B cell (primary cell): ENCODE data around the gene IGF1. TPM values are rescaled to one million over a fixed set of nuclear protein-coding genes. Genes with fewer than 3 reads are reported as not detected.

Experiments
- ATAC-seq: fragments of 200-7000 bp; cut with Tn5 transposase; one replicate; pipeline ENCODE4 v1.10.0; 2021; ENCODE audit warnings: low read depth, mild to moderate bottlenecking, moderate number of reproducible peaks, moderate library complexity
- CTCF ChIA-PET: fragments of 350-600 bp; sonication (Branson Sonifier 250); formaldehyde crosslinking; loops from one replicate; lab custom pipeline; 2021; ENCODE audit warnings: antibody characterized with exemption, inconsistent platforms; lab: Charles Lee
- POLR2A ChIA-PET: fragments of 350-600 bp; sonication (Branson Sonifier 250); formaldehyde crosslinking; loops from one replicate; lab custom pipeline; 2021; ENCODE audit warnings: antibody characterized with exemption; lab: Charles Lee
- DNase-seq: peaks from one replicate; pipeline ENCODE4 v3.0.0; 2013
- H2AFZ ChIP-seq: 2 replicates; pipeline ENCODE4 v1.6.1; 2012; ENCODE audit warnings: mild to moderate bottlenecking, low read depth, low read length; ENCODE audit not compliant: insufficient read depth, poor library complexity, severe bottlenecking
- H3K27ac ChIP-seq, 2 donors: 1 replicate in 1 of 2; 2 replicates in 1 of 2; pipeline ENCODE4 v1.5.1; 2012 to 2013; ENCODE audit warnings: low read length in 2 of 2, mild to moderate bottlenecking in 2 of 2, moderate library complexity in 1 of 2
- H3K27me3 ChIP-seq, 4 experiments: fragments of 200-600 bp in 1 of 4; sonication (generic) in 1 of 4; replicated peaks in 1 of 4; 1 replicate in 2 of 4; 2 replicates in 2 of 4; pipeline versions ENCODE4 v1.6.1 to v1.7.0; 2013 to 2016; ENCODE audit warnings: low read length in 3 of 4, mild to moderate bottlenecking in 2 of 4, mixed read lengths in 1 of 4, moderate library complexity in 1 of 4; ENCODE audit not compliant: insufficient read depth in 4 of 4, control insufficient read depth in 3 of 4; ENCODE audit errors: control extremely low read depth in 1 of 4
- H3K36me3 ChIP-seq, 2 experiments: replicated peaks in 1 of 2; 1 replicate in 1 of 2; 2 replicates in 1 of 2; pipeline versions ENCODE4 v1.6.1 to v1.7.1; 2013; ENCODE audit warnings: low read length in 1 of 2; ENCODE audit not compliant: insufficient read depth in 2 of 2, control insufficient read depth in 1 of 2; ENCODE audit errors: control extremely low read depth in 1 of 2, extremely low read depth in 1 of 2
- H3K4me1 ChIP-seq, 2 donors: fragments of 200-600 bp in 1 of 2; sonication (generic) in 1 of 2; 1 replicate in 1 of 2; 2 replicates in 1 of 2; pipeline versions ENCODE4 v1.5.1 to v1.6.1; 2013 to 2017; ENCODE audit warnings: low read length in 2 of 2; ENCODE audit not compliant: control insufficient read depth in 2 of 2, insufficient read depth in 2 of 2
- H3K4me2 ChIP-seq: replicated peaks from 2 replicates; pipeline ENCODE3; 2012; ENCODE audit warnings: mild to moderate bottlenecking, low read depth, low read length; ENCODE audit not compliant: poor library complexity, severe bottlenecking
- H3K4me3 ChIP-seq, 5 experiments: fragments of 200-600 bp in 1 of 5; sonication (generic) in 1 of 5; 1 replicate in 3 of 5; 2 replicates in 2 of 5; pipeline versions ENCODE4 v1.5.1 to v1.7.0; 2011 to 2016; ENCODE audit warnings: low read length in 4 of 5, mild to moderate bottlenecking in 4 of 5, low read depth in 2 of 5, control low read depth in 1 of 5, moderate library complexity in 1 of 5; ENCODE audit not compliant: insufficient read depth in 1 of 5; ENCODE audit errors: control extremely low read depth in 1 of 5, extremely low read depth in 1 of 5
- H3K79me2 ChIP-seq: fragments of 200-600 bp; sonication (generic); one replicate; pipeline ENCODE4 v1.6.0; 2016; ENCODE audit warnings: low read length; ENCODE audit not compliant: control insufficient read depth, insufficient read depth
- H3K9ac ChIP-seq: fragments of 200-600 bp; sonication (generic); 2 replicates; pipeline ENCODE4 v1.6.1; 2017; ENCODE audit warnings: mild to moderate bottlenecking, low read length, moderate library complexity
- H3K9me3 ChIP-seq, 3 donors: one replicate each; pipeline versions ENCODE4 v1.6.1 to v1.7.1; 2013; ENCODE audit warnings: low read length in 2 of 3; ENCODE audit not compliant: control insufficient read depth in 2 of 3, insufficient read depth in 1 of 3; ENCODE audit errors: control extremely low read depth in 1 of 3
- H4K20me1 ChIP-seq: 2 replicates; pipeline ENCODE4 v1.6.0; 2012; ENCODE audit warnings: mild to moderate bottlenecking, low read length; ENCODE audit not compliant: insufficient read depth, control insufficient read depth, poor library complexity, severe bottlenecking
- H3K27ac Mint-ChIP-seq: one replicate; pipeline ENCODE4 v1.8.0; 2021; ENCODE audit warnings: mixed read lengths
- H3K27me3 Mint-ChIP-seq: one replicate; pipeline ENCODE4 v1.8.0; 2021; ENCODE audit warnings: mixed read lengths
- H3K4me1 Mint-ChIP-seq: one replicate; pipeline ENCODE4 v1.8.0; 2021; ENCODE audit warnings: mixed read lengths
- H3K4me3 Mint-ChIP-seq: one replicate; pipeline ENCODE4 v1.8.0; 2021; ENCODE audit warnings: mixed read lengths
- H3K9me3 Mint-ChIP-seq: one replicate; pipeline ENCODE4 v1.8.0; 2022; ENCODE audit warnings: mixed read lengths; ENCODE audit not compliant: insufficient read depth
- EZH2 ChIP-seq: IDR thresholded peaks from 2 replicates; pipeline ENCODE4 v1.6.1; 2012; ENCODE audit warnings: borderline replicate concordance, low read depth, mild to moderate bottlenecking, moderate library complexity, low read length; ENCODE audit not compliant: insufficient read depth, poor library complexity, severe bottlenecking
- intact Hi-C: fragments of 100-400 bp; cut with micrococcal nuclease; formaldehyde crosslinking; loops from one replicate; pipeline ENCODE4 v1.10.0; 2022
- polyA plus RNA-seq: library from polyadenylated mRNA; depleted of rRNA; stranded (reverse); fragments of >200 nt; gene quantifications from 2 replicates; pipeline ENCODE4 v1.2.3, GENCODE V29; 2012
- total RNA-seq, 2 donors: library from RNA; stranded (reverse); fragments of 120-200 nt in 1 of 2; gene quantifications; 1 replicate in 1 of 2; 2 replicates in 1 of 2; pipeline versions ENCODE4 v1.2.3 to v1.2.4, GENCODE V29; 2013 to 2022
- TF ChIP-seq, protein P1 (sequence below): fragments of 200-600 bp; IDR thresholded peaks from one replicate; pipeline ENCODE4 v1.8.0; 2022; ENCODE audit warnings: antibody characterized with exemption, mild to moderate bottlenecking

IGF1 gene
- total and polyA plus RNA-seq, 2 donors (not counting 1 experiment from before 2014, with no cell fraction given): 0.21 TPM; not detected in 1

DNA sequence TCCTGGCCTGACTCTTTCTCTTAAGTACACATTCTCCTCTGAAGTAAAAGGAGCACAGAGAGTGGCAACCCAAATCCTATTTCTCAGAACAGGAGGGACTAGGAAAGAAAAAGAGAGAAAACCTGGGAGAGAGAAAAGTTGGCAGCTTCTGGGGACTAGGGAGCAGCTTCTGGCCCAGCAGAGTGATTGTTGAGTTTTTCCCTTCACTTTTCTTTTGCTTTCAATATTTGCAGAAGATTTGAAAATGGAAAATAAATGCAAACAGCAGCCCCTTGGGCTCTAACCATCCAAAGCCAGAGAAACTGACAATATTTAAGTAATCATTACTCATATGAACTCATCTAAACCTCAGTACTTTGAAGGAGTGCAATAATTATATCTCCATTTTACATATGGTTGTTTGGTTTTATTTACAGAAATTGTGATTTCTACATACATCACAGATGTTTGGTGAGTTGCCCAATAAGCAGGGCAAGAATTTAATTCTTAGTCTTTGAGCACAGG, 28.8 kb upstream of the IGF1 start:
- H3K36me3 ChIP-seq: no peaks in the 10 kb centered on the region
- Mint-ChIP-seq H3K27me3 (peaks cover 9% of the 10 kb centered on the region), H3K9me3 (no peaks in the 10 kb centered on the region), H3K4me3 (no peak overlapping the region), H3K27ac (no peak overlapping the region), H3K4me1 (no peaks in the 10 kb centered on the region)
- no peak for DNase-seq
- ATAC-seq: no peak
- intact Hi-C loops: no loop called here
- H3K4me2 ChIP-seq: no peak overlapping the region
- no peak overlapping the region for H3K27ac ChIP-seq
- CTCF ChIA-PET: no interaction called here
- H3K9me3 ChIP-seq: no peaks in the 10 kb centered on the region
- no peaks in the 10 kb centered on the region for H4K20me1 ChIP-seq
- no peak overlapping the region for H3K9ac ChIP-seq
- no peaks in the 10 kb centered on the region for H3K4me1 ChIP-seq
- no peaks in the 10 kb centered on the region for H3K79me2 ChIP-seq
- no peak overlapping the region for H2AFZ ChIP-seq
- POLR2A ChIA-PET: no interaction called here
- TF ChIP-seq EZH2: no peak
- TF ChIP-seq, protein P1, sequence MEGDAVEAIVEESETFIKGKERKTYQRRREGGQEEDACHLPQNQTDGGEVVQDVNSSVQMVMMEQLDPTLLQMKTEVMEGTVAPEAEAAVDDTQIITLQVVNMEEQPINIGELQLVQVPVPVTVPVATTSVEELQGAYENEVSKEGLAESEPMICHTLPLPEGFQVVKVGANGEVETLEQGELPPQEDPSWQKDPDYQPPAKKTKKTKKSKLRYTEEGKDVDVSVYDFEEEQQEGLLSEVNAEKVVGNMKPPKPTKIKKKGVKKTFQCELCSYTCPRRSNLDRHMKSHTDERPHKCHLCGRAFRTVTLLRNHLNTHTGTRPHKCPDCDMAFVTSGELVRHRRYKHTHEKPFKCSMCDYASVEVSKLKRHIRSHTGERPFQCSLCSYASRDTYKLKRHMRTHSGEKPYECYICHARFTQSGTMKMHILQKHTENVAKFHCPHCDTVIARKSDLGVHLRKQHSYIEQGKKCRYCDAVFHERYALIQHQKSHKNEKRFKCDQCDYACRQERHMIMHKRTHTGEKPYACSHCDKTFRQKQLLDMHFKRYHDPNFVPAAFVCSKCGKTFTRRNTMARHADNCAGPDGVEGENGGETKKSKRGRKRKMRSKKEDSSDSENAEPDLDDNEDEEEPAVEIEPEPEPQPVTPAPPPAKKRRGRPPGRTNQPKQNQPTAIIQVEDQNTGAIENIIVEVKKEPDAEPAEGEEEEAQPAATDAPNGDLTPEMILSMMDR: no peak
- no peak overlapping the region for H3K4me3 ChIP-seq
- H3K27me3 ChIP-seq: peaks cover 0 to 8% (median 0%) of the 10 kb centered on the region in 4 experiments

DNA sequence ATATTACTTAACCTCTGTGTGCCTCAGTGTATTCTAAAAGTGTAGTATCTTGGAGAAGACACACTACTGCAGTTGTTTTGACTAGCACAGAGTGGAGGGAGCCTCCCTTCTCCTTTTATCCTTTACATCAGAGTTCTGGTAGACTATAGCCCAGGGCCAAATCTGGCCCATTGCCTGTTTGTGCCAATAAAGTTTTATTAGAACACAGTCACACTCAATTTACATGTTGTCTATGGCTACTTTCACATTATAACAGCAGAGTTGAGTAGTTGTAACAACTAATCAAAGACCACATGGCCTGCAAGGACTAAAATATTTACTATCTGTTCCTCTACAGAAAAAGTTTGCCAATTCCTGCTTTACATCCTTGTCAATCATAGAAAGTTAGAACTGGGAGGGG, 27.7 kb upstream of the IGF1 start:
- no peak overlapping the region for H2AFZ ChIP-seq
- peaks cover 6% of the 10 kb centered on the region for H3K4me1 Mint-ChIP-seq
- H3K4me2 ChIP-seq: no peak overlapping the region
- ATAC-seq: no peak
- DNase-seq: no peak
- H3K27ac Mint-ChIP-seq: no peak overlapping the region
- H3K27me3 Mint-ChIP-seq: peaks cover 6% of the 10 kb centered on the region
- peaks cover 1 to 5% of the 10 kb centered on the region in 2 donors for H3K4me1 ChIP-seq
- ChIA-PET POLR2A (no interaction called here), CTCF (no interaction called here)
- H3K27me3 ChIP-seq: peaks cover 0 to 5% (median 0%) of the 10 kb centered on the region in 4 experiments
- H4K20me1 ChIP-seq: no peaks in the 10 kb centered on the region
- H3K36me3 ChIP-seq: no peaks in the 10 kb centered on the region
- no peak overlapping the region for H3K4me3 Mint-ChIP-seq
- no peaks in the 10 kb centered on the region for H3K9me3 Mint-ChIP-seq
- intact Hi-C loops: no loop called here
- H3K4me3 ChIP-seq: no peak overlapping the region
- no peak overlapping the region for H3K9ac ChIP-seq
- H3K9me3 ChIP-seq: no peaks in the 10 kb centered on the region
- H3K27ac ChIP-seq: no peak overlapping the region
- no peaks in the 10 kb centered on the region for H3K79me2 ChIP-seq
- no peak for TF ChIP-seq EZH2
- TF ChIP-seq, protein P1: no peak
